Measurements from ENCODE around the gene ELMOD1.
A peak's percentile ranks its signal among the peaks of the same experiment; 100 is the strongest.

DNA sequence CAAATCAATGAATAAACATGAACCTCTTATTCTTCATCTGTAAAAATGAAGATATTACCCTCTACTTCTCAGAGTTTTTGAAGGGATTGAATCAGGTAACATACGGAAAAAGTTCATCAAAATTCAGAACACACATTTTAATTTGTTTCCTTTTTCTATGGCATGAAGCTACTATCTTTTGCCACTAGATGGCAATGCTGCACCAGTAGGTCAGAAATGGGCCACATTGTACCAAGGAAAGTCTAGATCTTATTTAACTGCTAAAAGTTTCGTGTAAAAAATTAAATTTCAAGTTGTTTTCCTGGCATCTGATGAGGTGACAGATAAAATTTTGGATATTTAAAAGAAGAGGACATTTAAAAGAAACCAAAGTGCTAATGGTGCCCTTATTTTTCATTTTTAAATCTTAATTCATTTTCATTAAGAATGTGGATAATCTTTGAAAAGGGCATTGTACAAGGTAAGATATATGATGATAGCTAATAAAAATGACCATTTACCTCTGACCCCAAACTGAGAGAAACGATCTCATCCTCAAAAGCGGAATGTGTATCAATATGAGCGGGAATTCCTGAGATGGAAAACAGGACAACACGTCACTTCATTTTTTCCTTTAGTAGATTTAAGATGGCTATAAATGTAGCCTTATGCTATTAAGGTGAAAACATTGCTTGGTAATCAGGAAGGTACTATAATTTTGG, 41.5 kb upstream of the ELMOD1 start:
- TF ChIP-seq CTCF (IDR thresholded peaks at IDR 0.05) (peak; percentile 54 to 85 (median 60)), POLR2A (IDR thresholded peaks at IDR 0.05) (no peak)

Data from thyroid gland (tissue), 4 donors.